Measurements from ENCODE around the gene NSL1.

DNA sequence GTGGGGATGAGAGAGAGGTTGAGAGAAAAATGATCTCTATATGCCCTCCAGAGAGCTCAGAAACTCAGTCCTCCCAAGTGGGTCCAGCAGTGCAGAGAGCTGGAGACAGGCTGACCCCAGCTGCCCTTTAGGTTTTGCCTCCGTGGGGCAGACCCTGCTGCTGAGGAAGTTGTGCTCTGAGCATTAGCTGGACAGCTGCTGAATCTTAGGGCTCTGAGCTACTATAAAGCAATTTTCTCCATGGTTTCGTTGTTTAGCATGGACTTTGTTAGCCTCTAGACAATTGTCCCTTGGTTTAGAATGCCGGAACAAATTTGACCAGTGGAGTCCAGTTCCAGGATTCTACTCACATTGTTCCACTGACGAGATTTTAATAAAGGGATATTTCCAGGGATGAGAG lies 114.0 kb downstream of the NSL1 start:
- TF ChIP-seq POLR2A (IDR thresholded peaks at IDR 0.05), result no peak
- TF ChIP-seq, protein P1, sequence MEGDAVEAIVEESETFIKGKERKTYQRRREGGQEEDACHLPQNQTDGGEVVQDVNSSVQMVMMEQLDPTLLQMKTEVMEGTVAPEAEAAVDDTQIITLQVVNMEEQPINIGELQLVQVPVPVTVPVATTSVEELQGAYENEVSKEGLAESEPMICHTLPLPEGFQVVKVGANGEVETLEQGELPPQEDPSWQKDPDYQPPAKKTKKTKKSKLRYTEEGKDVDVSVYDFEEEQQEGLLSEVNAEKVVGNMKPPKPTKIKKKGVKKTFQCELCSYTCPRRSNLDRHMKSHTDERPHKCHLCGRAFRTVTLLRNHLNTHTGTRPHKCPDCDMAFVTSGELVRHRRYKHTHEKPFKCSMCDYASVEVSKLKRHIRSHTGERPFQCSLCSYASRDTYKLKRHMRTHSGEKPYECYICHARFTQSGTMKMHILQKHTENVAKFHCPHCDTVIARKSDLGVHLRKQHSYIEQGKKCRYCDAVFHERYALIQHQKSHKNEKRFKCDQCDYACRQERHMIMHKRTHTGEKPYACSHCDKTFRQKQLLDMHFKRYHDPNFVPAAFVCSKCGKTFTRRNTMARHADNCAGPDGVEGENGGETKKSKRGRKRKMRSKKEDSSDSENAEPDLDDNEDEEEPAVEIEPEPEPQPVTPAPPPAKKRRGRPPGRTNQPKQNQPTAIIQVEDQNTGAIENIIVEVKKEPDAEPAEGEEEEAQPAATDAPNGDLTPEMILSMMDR (IDR thresholded peaks at IDR 0.05), result no peak

All from heart left ventricle (tissue), 13 donors.